ENCODE results near the gene AWAT1.
"Not testable (repeated sequence)": the region's sequence is repeated elsewhere in the genome, so short reads cannot be mapped to it uniquely, and the experiment has no call there.

The AWAT1 gene

DNA sequence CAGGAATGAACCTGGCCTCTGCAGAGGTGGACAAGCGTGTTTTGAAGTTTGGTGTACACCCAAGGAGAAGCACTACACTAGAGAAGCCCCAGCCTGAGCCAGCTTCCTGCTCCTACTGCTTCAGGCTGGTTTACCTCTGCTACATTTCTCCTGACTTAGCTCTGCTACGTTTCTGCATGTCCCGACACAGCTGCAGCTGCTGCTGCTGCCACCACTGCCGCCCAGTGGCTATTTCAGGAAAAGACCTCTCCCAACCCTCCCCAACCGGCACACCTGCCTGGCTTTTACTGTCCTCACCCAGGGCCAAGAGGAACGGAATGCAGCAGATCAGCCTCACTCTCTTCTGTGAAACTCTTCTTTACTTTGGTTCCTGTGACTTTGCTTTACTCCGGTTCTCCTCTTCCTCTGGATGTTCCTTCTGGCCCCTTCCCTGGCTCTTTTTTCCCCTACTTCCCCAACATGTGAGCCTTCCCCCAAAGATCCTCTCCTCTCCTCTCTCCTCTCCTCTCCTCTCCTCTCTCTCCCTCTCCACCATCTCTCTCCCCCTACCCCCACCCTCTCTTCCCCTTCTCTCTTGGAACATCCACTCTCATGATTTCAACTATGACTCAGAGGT lies 28.6 kb downstream of the AWAT1 start:
- peak; percentile 19 for DNase-seq

- no peak for DNase-seq
Observed at GRCh38 chrX:70264784-70265183, 30.3 kb downstream of the AWAT1 start.

GRCh38 chrX:70268034-70268433 lies 33.6 kb downstream of the AWAT1 start, which contains the start of gene ARR3:
ARR3 (plus strand) TSS chrX:70268334; CDS start chrX:70269386, 1,052 bp downstream.
- DNase-seq: no peak

DNA sequence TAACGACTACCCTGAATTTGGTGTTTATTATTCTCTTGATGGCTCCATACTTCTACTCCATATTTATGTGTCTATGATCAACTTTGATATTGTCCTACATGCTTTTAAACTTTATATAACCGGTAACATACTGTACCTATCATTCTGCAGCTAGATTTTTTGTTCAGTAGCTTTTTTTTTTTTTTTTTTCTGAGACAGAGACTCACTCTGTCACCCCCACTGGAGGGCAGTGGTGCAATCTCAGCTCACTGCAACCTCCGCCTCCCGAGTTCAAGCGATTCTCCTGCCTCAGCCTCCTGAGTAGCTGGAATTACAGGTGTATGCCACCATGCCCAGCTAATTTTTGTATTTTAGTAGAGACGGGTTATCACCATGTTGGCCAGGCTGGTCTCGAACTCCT lies 39.6 kb downstream of the AWAT1 start:
- not testable (repeated sequence) for DNase-seq

DNA sequence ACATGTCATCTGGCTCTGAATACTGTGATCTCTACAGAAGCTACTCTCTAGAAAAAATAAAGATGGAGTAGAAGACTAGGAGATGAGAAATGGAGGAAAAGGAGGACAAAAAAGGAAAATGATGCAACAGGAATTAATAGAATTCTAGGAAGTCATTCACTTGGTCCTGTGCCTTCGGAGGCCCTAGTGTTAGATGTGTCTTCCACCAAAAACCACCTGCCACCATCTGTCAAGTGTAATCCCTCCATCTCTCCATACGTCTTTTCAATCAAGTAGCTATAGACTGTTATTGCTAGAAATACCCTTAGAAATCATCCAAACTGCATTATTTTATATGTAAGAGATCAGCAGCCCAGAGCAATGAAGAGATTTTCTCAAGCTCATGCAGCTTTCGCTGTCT lies 44.6 kb downstream of the AWAT1 start:
- DNase-seq: no peak

GRCh38 chrX:70280573-70280972 lies 46.1 kb downstream of the AWAT1 start:
- DNase-seq: no peak

DNA sequence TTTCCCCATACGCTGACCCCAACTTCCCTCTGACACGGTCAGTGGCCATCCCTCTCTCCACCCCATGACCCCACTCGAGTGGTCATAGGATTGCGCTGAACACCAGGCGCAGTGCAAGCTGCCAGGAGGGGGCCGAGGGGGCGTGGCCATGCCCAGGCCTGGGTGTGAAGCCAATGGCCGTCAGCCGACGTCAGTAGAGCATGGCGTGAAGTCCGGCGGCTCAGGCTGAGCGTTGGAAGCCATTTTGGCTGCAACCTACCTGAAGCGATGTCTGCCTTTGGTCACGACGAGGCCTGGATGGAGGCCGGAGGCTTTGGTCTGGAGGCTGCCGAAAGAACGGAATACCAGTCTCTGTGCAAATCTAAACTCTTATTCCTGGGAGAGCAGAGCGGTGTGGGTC lies 47.5 kb downstream of the AWAT1 start, which contains the start of gene RAB41:
Gene RAB41 (plus strand): TSS at position 222 of the 400 bp plus-strand sequence. CDS start 46 bp downstream, at position 268.
- DNase-seq: no peak

DNA sequence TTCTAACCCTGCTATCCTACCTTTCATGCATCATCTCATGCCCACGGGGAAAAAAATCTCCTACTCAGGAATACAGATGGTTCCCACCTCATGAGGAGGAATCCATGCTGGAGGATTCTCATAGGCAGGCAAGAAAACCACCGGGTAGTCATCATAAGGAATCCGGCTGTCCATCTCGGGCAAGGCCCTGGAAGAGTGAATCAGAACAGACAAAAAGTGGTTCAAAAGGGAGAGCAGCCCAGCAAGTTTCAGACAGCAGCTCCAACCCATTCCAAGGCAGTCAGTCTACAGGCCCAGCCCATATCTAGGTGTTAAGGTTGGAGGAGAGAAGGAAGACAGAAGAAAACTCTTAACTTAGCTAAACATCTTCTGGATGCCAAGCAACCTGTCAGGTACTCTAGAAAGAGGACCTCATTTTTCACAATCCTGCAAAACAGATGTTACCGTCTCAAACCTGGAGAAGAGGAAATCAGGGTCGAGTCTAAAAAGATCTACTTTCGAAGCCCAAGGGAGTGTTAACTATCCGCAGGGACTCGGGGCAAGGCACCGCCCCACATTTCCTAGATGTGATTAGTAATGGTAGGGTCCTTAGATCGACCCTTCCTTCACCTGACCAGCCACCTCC lies 54.8 kb downstream of the AWAT1 start:
- DNase-seq: no peak
